PC-3 (cell line): ENCODE measurements around the gene FUT8. TPM values are rescaled to one million over a fixed set of nuclear protein-coding genes. Genes with fewer than 3 reads are reported as not detected.

ENCODE experiments used
- ATAC-seq: fragments of 200-7000 bp; cut with Tn5 transposase; 2 replicates; pipeline ENCODE4 v1.9.1; 2020; ENCODE audit warnings: mild to moderate bottlenecking, moderate library complexity
- BruUV-seq: library from RNA; stranded (reverse); fragments of 400-500 nt; replicated peaks from 2 replicates; lab custom pipeline; 2021; lab: Mats Ljungman, UMichigan
- CTCF ChIA-PET: fragments of 300-600 bp; sonication (Branson Sonifier 250); formaldehyde crosslinking; loops from one replicate; lab custom pipeline; 2022; ENCODE audit warnings: antibody characterized with exemption; lab: Charles Lee
- POLR2A ChIA-PET: fragments of 300-600 bp; sonication (Branson Sonifier 250); formaldehyde crosslinking; loops from one replicate; lab custom pipeline; 2022; ENCODE audit warnings: antibody characterized with exemption; ENCODE audit not compliant: unreplicated experiment; lab: Charles Lee
- DNase-seq: peaks from one replicate; pipeline ENCODE4 v3.0.0-alpha.2; 2015
- H2AFZ ChIP-seq: fragments of 300-600 bp; sonication (generic); 2 replicates; pipeline ENCODE4 v1.6.0; 2016; ENCODE audit warnings: antibody characterized with exemption, low read length
- H3F3A ChIP-seq: fragments of 300-600 bp; sonication (generic); one replicate; pipeline ENCODE4 v1.6.0; 2017; ENCODE audit warnings: antibody characterized with exemption, low read length, control low read depth, mild to moderate bottlenecking; ENCODE audit not compliant: unreplicated experiment
- H3K27ac ChIP-seq: fragments of 300-600 bp; sonication (generic); 2 replicates; pipeline ENCODE4 v1.5.1; 2016; ENCODE audit warnings: mild to moderate bottlenecking, low read length
- H3K27me3 ChIP-seq: fragments of 300-600 bp; sonication (generic); 2 replicates; pipeline ENCODE4 v1.6.1; 2016; ENCODE audit warnings: low read length, mixed read lengths
- H3K36me3 ChIP-seq: fragments of 300-600 bp; sonication (generic); 2 replicates; pipeline ENCODE4 v1.6.1; 2016; ENCODE audit warnings: low read depth, mixed run types, low read length, mixed read lengths
- H3K4me1 ChIP-seq: fragments of 300-600 bp; sonication (generic); 2 replicates; pipeline ENCODE4 v1.5.1; 2016; ENCODE audit warnings: low read length; ENCODE audit not compliant: insufficient read depth
- H3K4me2 ChIP-seq: fragments of 300-600 bp; sonication (generic); 2 replicates; pipeline ENCODE4 v1.6.0; 2016; ENCODE audit warnings: low read length
- H3K4me3 ChIP-seq: fragments of 300-600 bp; sonication (generic); 2 replicates; pipeline ENCODE4 v1.5.1; 2016; ENCODE audit warnings: mild to moderate bottlenecking, low read length, mixed read lengths
- H3K79me2 ChIP-seq: fragments of 300-600 bp; sonication (generic); 2 replicates; pipeline ENCODE4 v1.6.1; 2017; ENCODE audit warnings: low read length, mixed read lengths
- H3K9ac ChIP-seq: fragments of 300-600 bp; sonication (generic); 2 replicates; pipeline ENCODE4 v1.6.0; 2016; ENCODE audit warnings: mild to moderate bottlenecking, low read length
- H3K9me2 ChIP-seq: fragments of 300-600 bp; sonication (generic); replicated peaks from 2 replicates; pipeline ENCODE4 v1.6.1; 2016; ENCODE audit warnings: mixed run types, low read length, mixed read lengths
- H3K9me3 ChIP-seq: fragments of 300-600 bp; sonication (generic); 2 replicates; pipeline ENCODE4 v1.6.1; 2016; ENCODE audit warnings: low read length, mixed read lengths
- H4K20me1 ChIP-seq: fragments of 300-600 bp; sonication (generic); 2 replicates; pipeline ENCODE4 v1.6.1; 2016; ENCODE audit warnings: low read length, mixed read lengths
- CTCF ChIP-seq: fragments of 300-600 bp; sonication (generic); conservative IDR thresholded peaks from 2 replicates; pipeline ENCODE4 v1.5.1; 2017; ENCODE audit warnings: antibody characterized with exemption, low read depth, mild to moderate bottlenecking, low read length
- EZH2 ChIP-seq: fragments of 300-600 bp; sonication (generic); IDR thresholded peaks from one replicate; pipeline ENCODE4 v1.6.1; 2017; ENCODE audit warnings: antibody characterized with exemption, mild to moderate bottlenecking, low read length; ENCODE audit not compliant: unreplicated experiment
- EZH2phosphoT487 ChIP-seq: fragments of 300-600 bp; sonication (generic); IDR thresholded peaks from 2 replicates; pipeline ENCODE4 v1.6.1; 2018; ENCODE audit warnings: mild to moderate bottlenecking, antibody characterized with exemption, low read length, borderline replicate concordance
- intact Hi-C: fragments of 100-400 bp; cut with micrococcal nuclease; formaldehyde crosslinking; loops from 2 replicates; pipeline ENCODE4 v1.9.0; 2023
- total RNA-seq: library from RNA; depleted of rRNA; stranded (reverse); fragments of >200 nt; gene quantifications from 2 replicates; pipeline ENCODE4 v1.2.3, GENCODE V29; 2014

Gene FUT8
- total RNA-seq, 1 experiment from 2014 or later: 132 TPM

- no peak for DNase-seq
- intact Hi-C loops: loop anchor here (1.0 to 10.0 kb wide), 8 partner anchors 9 to 544 kb away; no protein-coding TSS in a partner anchor
- no peak for ATAC-seq
- no peak overlapping the region for H2AFZ ChIP-seq
- no peaks in the 10 kb centered on the region for H3K9me3 ChIP-seq
- no peaks in the 10 kb centered on the region for H3K27me3 ChIP-seq
- H3K9me2 ChIP-seq: no peaks in the 10 kb centered on the region
- no TSS peak for BruUV-seq
- peaks cover 11% of the 10 kb centered on the region for H4K20me1 ChIP-seq
- no peak for TF ChIP-seq EZH2
- no peak for TF ChIP-seq EZH2phosphoT487
- TF ChIP-seq CTCF: no peak
- H3K27ac ChIP-seq: no peak overlapping the region
- H3K4me1 ChIP-seq: peaks cover 33% of the 10 kb centered on the region
- CTCF ChIA-PET: interaction anchor here (0.5 to 4.3 kb wide), 22 partner anchors 9 to 544 kb away, joined by 3 to 87 read pairs (median 6); no protein-coding TSS in a partner anchor
- H3K4me3 ChIP-seq: peak overlapping the region; percentile 86
- POLR2A ChIA-PET: interaction anchor here (0.5 to 0.7 kb wide), 3 partner anchors 182 to 944 kb away, joined by 5 to 10 read pairs (median 8); no protein-coding TSS in a partner anchor
- H3K36me3 ChIP-seq: no peaks in the 10 kb centered on the region
- H3F3A ChIP-seq: peaks cover 7% of the 10 kb centered on the region
- peaks cover 94% of the 10 kb centered on the region for H3K79me2 ChIP-seq
- H3K4me2 ChIP-seq: peak overlapping the region; percentile 84
- peak overlapping the region; percentile 80; the same call in 1 of the 2 replicates for H3K9ac ChIP-seq
Measured at GRCh38 chr14:65415613-65416012, 3.1 kb downstream of the FUT8 start.

GRCh38 chr14:65419593-65420252, 7.2 kb downstream of the FUT8 start:
- POLR2A ChIA-PET: interaction anchor here (0.6 kb wide), 1 partner anchor 421 kb away, joined by 3 read pairs; no protein-coding TSS in a partner anchor
- Histone ChIP-seq H3K4me1 (peaks cover 55% of the 10 kb centered on the region), H4K20me1 (peaks cover 11% of the 10 kb centered on the region), H3K4me3 (no peak overlapping the region), H3K36me3 (no peaks in the 10 kb centered on the region), H2AFZ (no peak overlapping the region), H3K27me3 (no peaks in the 10 kb centered on the region), H3K4me2 (no peak overlapping the region), H3K9ac (no peak overlapping the region), H3K79me2 (peaks cover 99% of the 10 kb centered on the region), H3K27ac (no peak overlapping the region), H3K9me2 (no peaks in the 10 kb centered on the region), H3K9me3 (no peaks in the 10 kb centered on the region), H3F3A (peaks cover 18% of the 10 kb centered on the region)
- DNase-seq (no peak), ATAC-seq (no peak)
- TF ChIP-seq CTCF (no peak), EZH2 (no peak), EZH2phosphoT487 (no peak)
- intact Hi-C loops: loop anchor here (5.0 to 10.0 kb wide), 3 partner anchors 258 to 358 kb away; no protein-coding TSS in a partner anchor
- BruUV-seq: no TSS peak
- CTCF ChIA-PET: interaction anchor here (1.0 kb wide), 1 partner anchor 405 kb away, joined by 3 read pairs; no protein-coding TSS in a partner anchor
